Spinal cord (tissue), 10 donors: Measurements from ENCODE around the gene MBD3. TPM values are rescaled to one million over a fixed set of nuclear protein-coding genes. Genes with fewer than 3 reads are reported as not detected.

Experiments used
- DNase-seq, 6 donors: peaks; one replicate each; pipeline versions ENCODE4 v3.0.0 to v3.0.0-alpha.2; 2013 to 2015; ENCODE audit warnings: low spot score in 6 of 6, low read depth in 4 of 6
- H3K27ac ChIP-seq: one replicate; pipeline ENCODE4 v1.5.1; 2013; ENCODE audit warnings: low read depth, low read length, control low read depth
- H3K27me3 ChIP-seq: one replicate; pipeline ENCODE4 v1.6.1; 2013; ENCODE audit warnings: low read length; ENCODE audit not compliant: control insufficient read depth, insufficient read depth
- H3K36me3 ChIP-seq: one replicate; pipeline ENCODE4 v1.6.1; 2013; ENCODE audit warnings: low read length; ENCODE audit not compliant: control insufficient read depth, insufficient read depth
- H3K4me1 ChIP-seq: one replicate; pipeline ENCODE4 v1.6.1; 2013; ENCODE audit warnings: low read length; ENCODE audit not compliant: control insufficient read depth, insufficient read depth
- H3K4me3 ChIP-seq: one replicate; pipeline ENCODE4 v1.5.1; 2013; ENCODE audit warnings: low read depth, low read length, control low read depth
- H3K9me3 ChIP-seq: one replicate; pipeline ENCODE4 v1.6.1; 2013; ENCODE audit warnings: low read length; ENCODE audit not compliant: control insufficient read depth, insufficient read depth
- WGBS: methylation state at CpG from one replicate; pipeline ENCODE4 v1.1.5; 2013; ENCODE audit warnings: missing lambda C conversion rate; ENCODE audit not compliant: insufficient coverage; 5-methylcytosine and 5-hydroxymethylcytosine counted together
- polyA plus RNA-seq, 2 donors: library from polyadenylated mRNA; unstranded; fragments of 120-200 nt; gene quantifications; one replicate each; pipeline ENCODE4 v1.2.1, GENCODE V29; 2013; ENCODE audit not compliant: insufficient read length in 2 of 2
- total RNA-seq, 2 donors: library from RNA; depleted of rRNA in 1 of 2; stranded (reverse); fragments of 120-200 nt in 1 of 2; fragments of >200 nt in 1 of 2; gene quantifications; one replicate each; pipeline versions ENCODE4 v1.2.3 to v1.2.4, GENCODE V29; 2013 to 2014
- donor health status: healthy.

MBD3 gene
- total and polyA plus RNA-seq, 4 donors: 36.6 to 113 (median 89.0) TPM

DNA sequence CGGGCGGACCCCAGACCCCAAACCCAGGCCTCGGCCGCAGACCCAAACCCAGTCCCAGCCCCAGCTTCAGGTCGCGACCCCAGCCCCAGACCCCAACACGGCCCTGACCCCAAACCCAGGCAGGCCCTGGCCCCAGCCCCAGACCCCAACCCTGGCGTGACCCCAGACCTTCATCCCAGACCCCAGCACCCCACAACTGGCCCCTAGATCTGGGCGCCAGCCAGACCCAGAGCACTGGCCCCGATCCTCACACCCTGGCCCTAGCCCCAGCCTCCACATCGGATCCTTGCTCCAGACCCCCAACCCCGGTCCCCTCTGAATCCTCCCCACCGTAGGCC lies 7.5 kb downstream of the MBD3 start:
- H3K36me3 ChIP-seq: peaks cover 72% of the 10 kb centered on the region
- WGBS: 78% methylated on average over 13 of the region's 13 CpGs

DNA sequence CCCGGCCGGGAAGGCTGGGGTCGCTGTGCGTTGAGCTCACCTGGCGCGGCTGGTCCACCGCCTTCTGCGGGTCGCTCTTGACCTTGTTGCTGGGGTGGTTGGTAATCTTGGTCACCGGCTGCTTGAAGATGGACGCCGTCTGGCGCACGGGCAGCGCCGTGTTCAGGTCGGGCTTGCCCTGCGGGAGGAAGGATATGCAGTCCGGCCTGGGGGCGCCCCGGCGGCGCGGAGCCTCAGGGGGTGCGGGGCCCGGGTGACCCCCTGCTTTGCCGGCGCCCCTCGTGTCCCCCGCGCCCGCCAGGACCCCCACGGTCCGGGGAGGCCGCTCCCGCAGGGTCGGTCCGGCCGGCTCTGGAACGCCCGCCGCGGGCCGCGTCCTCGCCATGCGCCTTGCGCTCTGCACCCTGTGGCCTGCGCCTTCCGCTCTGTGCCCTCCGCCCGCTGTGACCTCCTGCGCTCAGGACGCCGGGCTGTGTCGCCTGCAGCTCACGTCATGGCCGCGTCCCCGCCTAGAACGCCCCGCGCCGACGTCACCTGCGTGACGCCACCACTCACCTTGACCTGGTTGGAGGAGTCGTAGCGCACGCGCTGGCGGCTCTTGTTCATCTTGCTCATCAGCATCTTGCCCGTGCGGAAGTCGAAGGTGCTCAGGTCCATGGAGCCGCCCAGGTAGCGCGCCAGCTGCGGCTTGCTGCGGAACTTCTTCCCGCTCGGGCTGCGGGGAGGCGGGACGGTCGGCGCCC lies 8.0 kb downstream of the MBD3 start:
- H3K27ac ChIP-seq: no peak overlapping the region
- no peaks in the 10 kb centered on the region for H3K4me1 ChIP-seq
- no peaks in the 10 kb centered on the region for H3K9me3 ChIP-seq
- H3K36me3 ChIP-seq: peaks cover 74% of the 10 kb centered on the region
- no peak overlapping the region for H3K4me3 ChIP-seq
- no peak for DNase-seq
- H3K27me3 ChIP-seq: no peaks in the 10 kb centered on the region
- WGBS: 86% methylated on average over 83 of the region's 87 CpGs

More for the DNA sequence above, 7.5 kb downstream of the MBD3 start:
- no peak overlapping the region for H3K27ac ChIP-seq
- H3K4me3 ChIP-seq: no peak overlapping the region
- no peaks in the 10 kb centered on the region for H3K9me3 ChIP-seq
- no peak for DNase-seq
- H3K4me1 ChIP-seq: peaks cover 2% of the 10 kb centered on the region
- no peaks in the 10 kb centered on the region for H3K27me3 ChIP-seq

DNA sequence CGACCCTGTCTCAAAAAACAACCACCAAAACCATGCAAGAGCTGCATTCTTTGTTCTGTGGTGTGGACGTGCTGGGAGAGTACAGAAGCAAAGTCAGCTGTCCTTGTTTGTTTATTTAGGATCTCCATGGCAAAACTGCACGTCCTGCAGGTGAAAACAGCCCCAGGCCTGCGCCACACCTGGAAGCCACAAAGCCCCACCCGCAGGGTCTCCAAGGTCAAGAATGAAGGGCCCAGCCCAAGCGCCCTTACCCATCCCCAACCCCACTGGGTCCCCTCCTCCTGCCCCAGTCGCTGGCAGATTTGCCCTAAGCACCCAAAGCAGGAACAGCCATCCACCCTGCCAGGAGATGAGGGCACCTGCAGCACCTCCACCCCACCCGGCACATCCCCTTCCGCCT lies 10.5 kb downstream of the MBD3 start:
- no peaks in the 10 kb centered on the region for H3K27me3 ChIP-seq
- H3K4me1 ChIP-seq: no peaks in the 10 kb centered on the region
- H3K4me3 ChIP-seq: no peak overlapping the region
- WGBS: 98% methylated on average over 7 of the region's 9 CpGs
- peaks cover 90% of the 10 kb centered on the region for H3K36me3 ChIP-seq
- H3K27ac ChIP-seq: no peak overlapping the region
- DNase-seq: no peak
- H3K9me3 ChIP-seq: no peaks in the 10 kb centered on the region

DNA sequence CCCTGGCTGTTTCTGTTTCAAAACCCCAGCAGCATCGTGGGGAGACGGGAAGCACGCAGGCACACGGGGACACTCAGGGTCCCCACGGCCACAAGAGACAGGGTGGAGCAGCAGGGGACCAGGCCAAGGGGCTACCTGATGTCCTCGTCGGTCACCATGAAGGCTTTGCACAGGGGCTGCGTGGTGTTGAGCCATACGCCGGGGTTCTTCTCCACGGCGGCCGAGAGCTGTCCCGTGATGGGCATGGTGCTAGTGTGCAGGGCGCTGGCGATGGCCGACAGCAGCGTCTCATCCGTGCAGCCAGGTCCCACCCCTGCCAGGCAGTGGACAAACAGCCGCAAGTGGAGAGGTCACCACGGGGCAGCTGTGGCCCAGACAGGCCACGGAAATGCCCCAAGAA lies 11.7 kb downstream of the MBD3 start:
- H3K27ac ChIP-seq: no peak overlapping the region
- no peak for DNase-seq
- no peaks in the 10 kb centered on the region for H3K9me3 ChIP-seq
- H3K4me3 ChIP-seq: no peak overlapping the region
- H3K4me1 ChIP-seq: no peaks in the 10 kb centered on the region
- H3K36me3 ChIP-seq: peaks cover 98% of the 10 kb centered on the region
- H3K27me3 ChIP-seq: no peaks in the 10 kb centered on the region
- WGBS: 94% methylated on average over 22 of the region's 22 CpGs

DNA sequence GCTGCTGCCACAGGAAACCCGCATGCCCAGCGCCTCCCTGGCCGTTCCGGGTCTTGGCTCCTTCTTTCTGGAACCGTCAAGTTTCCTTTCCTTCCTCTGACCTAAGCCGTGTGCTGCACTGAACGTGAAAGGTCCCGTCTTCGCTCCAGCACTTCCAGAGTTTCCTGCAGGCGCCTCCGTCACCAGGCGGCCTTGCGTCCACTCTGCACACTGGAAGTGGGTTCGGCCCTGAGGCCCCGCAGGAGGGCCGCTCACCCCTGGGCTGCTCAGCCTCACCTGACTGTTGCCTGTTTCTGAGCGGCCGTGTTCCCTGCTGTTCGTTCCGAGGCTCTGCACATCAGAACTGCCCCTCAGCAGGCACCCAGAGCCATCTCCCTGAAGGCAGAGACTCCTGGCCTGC lies 12.3 kb downstream of the MBD3 start:
- no peaks in the 10 kb centered on the region for H3K4me1 ChIP-seq
- H3K27me3 ChIP-seq: no peaks in the 10 kb centered on the region
- no peak overlapping the region for H3K4me3 ChIP-seq
- DNase-seq: no peak
- no peaks in the 10 kb centered on the region for H3K9me3 ChIP-seq
- H3K27ac ChIP-seq: no peak overlapping the region
- 93% methylated on average over 20 of the region's 20 CpGs for WGBS
- H3K36me3 ChIP-seq: peaks cover 99% of the 10 kb centered on the region

DNA sequence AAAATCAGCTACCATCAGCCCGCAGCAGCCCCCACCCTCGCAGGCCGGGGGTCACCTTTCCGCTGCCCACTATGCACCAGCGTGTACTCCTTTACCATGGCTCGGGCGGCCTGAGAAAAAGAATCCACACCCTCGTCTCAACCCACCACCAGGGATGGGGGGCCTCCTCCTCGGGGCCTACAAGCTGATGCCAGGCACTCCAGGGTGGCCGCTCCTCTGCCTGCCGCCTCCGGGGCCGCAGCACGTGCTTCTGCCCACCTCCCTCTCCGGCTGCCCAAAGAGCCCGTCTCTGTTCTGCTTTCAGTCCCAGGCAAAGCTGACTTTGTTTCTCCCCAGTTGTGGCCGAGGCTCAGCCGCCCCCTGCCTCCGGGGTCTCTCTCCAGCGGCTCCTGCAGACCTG lies 13.4 kb downstream of the MBD3 start:
- WGBS: 97% methylated on average over 20 of the region's 20 CpGs
- H3K36me3 ChIP-seq: peaks cover 99% of the 10 kb centered on the region

DNA sequence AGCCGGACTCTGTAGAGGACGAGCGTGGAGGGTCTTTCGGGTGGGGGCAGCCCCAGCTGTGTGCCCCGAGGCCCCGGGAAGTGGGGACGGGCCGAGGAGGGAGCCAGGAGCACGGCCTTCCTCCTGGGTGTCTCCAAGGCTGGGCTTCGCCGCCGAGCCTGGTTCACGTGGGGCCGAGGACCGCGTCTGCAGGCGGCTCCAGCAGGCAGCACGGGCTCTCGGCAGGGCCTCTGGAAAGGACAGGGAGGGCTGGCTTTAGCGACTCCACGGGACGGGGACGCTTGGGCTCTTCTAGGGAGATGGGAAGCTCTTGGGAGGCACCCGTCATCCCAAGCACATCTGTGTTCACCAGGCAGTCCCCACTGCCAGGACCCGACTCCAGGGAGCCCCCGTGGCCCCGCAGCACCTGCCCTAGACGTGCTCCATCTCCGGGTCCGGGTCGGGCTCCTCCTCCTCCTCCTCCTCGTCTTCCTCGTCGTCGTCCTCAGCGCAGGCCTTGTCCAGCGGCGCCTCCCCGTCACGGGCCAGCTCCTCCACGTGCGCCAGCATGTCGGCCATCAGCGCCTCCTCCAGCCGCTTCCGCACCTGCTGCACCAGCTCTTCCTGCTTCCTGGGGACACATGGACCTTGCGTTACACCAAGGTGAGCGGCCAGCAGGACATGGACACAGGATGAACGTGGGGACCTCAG lies 14.6 kb downstream of the MBD3 start:
- no peak overlapping the region for H3K4me3 ChIP-seq
- peaks cover 91% of the 10 kb centered on the region for H3K36me3 ChIP-seq
- no peak overlapping the region for H3K27ac ChIP-seq
- no peaks in the 10 kb centered on the region for H3K9me3 ChIP-seq
- WGBS: 88% methylated on average over 46 of the region's 49 CpGs
- no peak for DNase-seq
- H3K27me3 ChIP-seq: no peaks in the 10 kb centered on the region
- no peaks in the 10 kb centered on the region for H3K4me1 ChIP-seq

More for the DNA sequence above, 13.4 kb downstream of the MBD3 start:
- no peak overlapping the region for H3K4me3 ChIP-seq
- H3K27me3 ChIP-seq: no peaks in the 10 kb centered on the region
- no peaks in the 10 kb centered on the region for H3K4me1 ChIP-seq
- no peaks in the 10 kb centered on the region for H3K9me3 ChIP-seq
- DNase-seq: no peak
- no peak overlapping the region for H3K27ac ChIP-seq

DNA sequence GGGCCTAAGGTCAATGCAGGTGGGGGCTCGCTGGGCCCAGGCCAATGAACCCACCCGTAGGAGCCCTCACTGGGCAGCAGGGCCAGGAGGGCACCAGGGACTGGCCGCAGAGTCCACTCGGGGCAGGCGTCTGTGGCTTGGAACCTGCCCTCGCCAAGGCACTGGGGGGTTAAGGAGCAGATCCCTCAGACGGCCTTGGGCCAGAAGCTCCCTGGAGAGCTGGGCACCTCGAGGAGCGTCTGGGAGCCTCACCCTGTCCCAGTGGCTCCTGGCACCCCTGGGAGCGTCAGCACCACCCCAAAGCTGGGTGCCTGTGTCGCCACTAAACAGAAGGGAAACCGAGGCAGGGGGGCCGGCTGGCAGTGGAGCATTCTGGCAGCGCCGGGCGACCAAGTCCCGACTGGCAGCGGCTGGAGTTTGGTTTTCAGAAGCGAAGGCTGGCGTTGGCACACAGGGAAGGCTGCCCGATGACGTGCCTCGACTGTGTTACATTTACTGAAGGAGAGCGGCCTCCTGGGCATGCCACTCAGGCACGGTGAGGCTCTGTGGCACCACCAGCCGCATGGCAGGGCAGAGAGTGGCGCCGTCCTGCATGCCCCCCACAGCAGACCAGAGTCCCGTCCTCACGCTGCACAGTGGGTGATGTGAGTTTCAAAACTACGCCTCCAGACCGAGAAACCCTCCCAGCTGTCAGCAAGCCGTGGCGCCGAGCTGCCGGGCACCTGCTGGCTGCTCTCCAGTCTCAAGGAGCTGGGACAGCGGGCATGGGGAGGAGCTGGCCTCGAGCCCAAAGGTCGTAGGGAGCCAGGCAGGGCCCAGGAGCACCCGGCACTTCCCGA lies 15.4 kb downstream of the MBD3 start:
- Histone ChIP-seq H3K36me3 (peaks cover 84% of the 10 kb centered on the region), H3K9me3 (no peaks in the 10 kb centered on the region), H3K27ac (no peak overlapping the region), H3K27me3 (no peaks in the 10 kb centered on the region), H3K4me3 (no peak overlapping the region), H3K4me1 (no peaks in the 10 kb centered on the region)
- WGBS: 84% methylated on average over 39 of the region's 41 CpGs
- DNase-seq: no peak

DNA sequence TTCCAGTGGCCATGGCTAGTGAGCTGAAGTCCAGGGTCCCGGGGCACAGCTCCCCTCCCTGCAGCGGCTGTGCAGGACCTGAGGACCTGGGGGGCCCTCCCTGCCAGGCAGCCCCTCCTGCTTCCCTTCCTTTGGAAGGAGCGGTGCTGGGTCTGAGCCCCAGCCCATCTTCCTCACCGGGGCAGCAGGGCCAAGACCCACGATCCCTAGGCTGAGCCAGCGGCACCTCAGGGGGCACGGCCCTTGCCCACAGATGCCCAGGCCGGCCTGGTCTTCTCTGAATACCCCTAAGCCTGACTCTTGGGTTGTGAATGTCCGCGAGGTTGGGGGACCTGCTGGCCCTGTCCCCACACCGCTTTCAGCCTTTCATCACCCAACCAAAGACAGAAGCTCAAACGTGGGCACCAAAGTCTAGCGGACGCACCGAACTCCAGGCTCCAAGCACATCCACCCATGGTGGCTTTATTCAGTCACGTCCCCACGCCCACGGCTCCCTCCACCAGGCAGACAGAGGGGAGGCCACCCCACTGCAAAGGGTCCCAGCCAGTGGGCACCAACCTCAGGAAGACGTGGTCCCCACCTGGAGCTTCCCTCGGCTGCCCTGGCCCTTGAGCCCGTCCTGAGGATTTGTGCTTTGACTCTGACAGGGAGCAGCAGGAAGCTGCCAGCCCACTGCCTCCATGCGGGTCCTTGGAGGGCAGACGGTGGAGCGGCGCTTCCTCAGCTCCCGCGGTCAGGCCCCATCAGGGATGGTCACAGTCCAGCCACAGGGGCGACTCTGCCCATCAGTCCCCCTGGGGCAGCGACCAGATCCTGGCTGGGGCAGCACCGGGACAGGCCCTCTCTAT lies 16.2 kb downstream of the MBD3 start:
- Histone ChIP-seq H3K36me3 (peaks cover 75% of the 10 kb centered on the region), H3K9me3 (no peaks in the 10 kb centered on the region), H3K27me3 (no peaks in the 10 kb centered on the region), H3K27ac (no peak overlapping the region), H3K4me1 (no peaks in the 10 kb centered on the region), H3K4me3 (no peak overlapping the region)
- no peak for DNase-seq
- 84% methylated on average over 30 of the region's 30 CpGs for WGBS
